ENCODE data around the gene SHANK1.

The SHANK1 gene

DNA sequence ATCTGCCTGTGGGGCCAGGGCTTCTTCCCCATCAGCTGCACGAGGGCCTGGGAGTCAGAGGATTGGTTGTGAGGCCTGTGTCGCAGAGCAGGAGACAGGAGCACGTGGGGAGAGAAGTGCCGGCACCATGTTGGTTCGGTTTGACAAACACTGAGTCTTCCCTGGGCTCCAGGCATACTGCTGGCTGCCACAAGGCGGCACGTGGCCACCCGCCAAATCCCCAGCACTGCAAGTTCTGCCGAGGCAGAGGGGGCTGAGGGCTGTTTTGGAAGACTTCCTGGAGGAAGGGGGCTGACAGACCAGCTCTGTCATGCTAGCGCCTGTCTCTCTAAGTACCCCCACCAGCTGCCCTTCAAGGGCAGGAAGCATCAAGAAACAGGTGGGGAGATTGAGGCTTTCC is 9.5 kb downstream of the SHANK1 start:
- peak in 1 of 2 experiments; percentile 36 for DNase-seq

- no peak for DNase-seq
Measured at GRCh38 chr19:50708179-50708879, 11.3 kb downstream of the SHANK1 start.

DNA sequence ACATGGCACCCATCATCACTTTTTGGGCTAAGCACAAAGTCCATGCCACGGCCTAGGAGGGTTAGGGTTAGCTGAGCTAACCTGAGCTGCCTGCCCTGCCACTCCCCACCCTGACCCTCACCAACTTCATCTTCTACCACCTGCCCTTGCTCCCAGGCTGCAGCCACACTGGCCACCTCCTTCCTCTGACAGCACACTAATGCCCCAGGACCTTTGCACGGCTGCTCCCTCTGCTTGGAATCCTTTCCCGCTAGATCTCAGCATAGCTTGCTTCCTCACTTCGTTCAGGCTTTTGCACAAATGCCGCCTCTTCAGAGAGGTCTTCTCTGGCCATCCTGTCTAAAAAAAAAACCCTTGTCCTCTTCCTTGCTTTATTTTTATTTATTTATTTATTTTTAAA is 13.2 kb downstream of the SHANK1 start:
- no peak for DNase-seq

- DNase-seq = peak; percentile 28 to 41
Measured at GRCh38 chr19:50705422-50706019, 14.1 kb downstream of the SHANK1 start.

GRCh38 chr19:50703915-50704796 is 15.4 kb downstream of the SHANK1 start:
- peak; percentile 50 to 65 for DNase-seq

DNA sequence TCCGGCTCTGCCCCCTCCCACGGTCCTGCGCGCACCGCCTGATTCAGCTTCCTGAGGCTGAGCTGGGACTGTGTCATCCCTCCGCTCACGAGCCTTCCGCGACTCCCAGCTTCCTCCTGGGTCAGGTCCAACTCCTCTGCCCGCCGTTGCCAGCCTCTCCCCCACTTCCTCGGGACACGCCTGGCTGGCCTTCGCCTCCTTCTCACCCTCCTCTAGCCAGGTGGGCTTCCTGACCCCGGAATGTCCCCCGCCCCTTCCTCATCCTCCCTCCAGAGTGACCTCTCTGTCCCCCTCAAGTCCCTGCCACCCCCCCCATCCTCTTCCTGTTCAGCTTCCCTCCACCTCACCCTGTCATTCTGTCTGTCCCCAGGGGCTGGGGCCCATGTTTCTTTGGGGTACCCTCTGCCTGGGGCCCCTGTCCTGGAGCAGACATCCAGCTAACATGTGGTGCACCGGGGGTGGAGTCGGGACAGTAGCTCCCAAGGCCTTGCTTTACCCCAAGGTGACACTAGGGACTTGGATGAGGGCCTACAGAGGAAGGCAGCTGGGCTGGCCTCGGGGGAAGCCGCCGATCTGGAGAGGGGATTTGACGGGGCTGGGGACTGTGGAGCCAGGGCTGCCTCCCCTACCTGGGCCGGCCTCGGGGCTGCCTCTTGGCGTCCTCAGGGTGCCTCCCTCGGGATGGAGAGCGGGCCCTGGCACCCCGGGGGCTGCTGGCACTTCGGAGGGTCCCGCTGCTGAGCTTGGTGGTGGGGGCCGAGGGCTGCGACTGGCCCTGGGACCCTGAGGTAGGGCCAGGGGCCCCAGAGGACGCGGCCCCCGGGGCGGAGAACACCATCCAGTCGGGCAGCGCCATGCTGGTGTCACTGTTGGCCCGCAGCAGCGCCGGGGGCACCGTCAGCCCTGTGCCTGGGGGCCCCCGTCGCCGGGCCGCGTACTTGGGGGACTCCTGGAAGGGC is 16.5 kb downstream of the SHANK1 start:
- no peak for DNase-seq

DNA sequence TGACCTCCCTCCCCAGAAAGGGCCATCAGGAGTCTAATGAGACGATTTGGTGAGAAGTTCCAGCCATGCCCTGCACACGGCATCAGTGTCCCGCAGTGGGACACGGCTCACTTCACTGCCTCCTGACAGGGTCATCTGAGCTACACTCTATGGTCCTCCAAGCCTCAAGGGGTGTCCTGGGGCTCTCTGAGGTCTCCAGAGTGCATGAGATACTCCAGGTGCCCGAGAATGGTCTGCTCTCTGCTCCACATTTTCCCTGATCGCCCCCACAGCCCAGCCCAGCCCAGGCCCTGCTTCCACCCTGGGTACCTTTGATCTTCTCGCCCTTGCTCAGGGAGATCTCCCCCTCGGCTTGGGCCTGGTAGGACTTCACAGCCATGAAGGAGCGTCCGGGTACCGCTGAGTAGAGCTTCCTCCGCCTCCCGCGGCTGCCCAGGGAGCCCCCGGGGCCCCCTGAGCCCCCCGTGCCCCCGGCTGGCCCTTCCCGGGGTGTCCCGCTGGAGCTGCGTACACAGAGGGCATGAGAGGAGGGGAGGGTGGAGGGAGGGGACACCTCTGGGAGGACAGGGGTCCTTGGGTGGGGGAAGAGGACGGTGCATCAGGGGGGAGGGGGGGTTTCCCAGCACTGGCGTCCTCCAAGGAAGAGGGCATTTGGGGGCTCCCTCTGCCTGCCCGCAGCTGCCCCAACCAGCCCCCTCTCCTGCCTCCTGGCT is 17.3 kb downstream of the SHANK1 start:
- no peak for DNase-seq

DNA sequence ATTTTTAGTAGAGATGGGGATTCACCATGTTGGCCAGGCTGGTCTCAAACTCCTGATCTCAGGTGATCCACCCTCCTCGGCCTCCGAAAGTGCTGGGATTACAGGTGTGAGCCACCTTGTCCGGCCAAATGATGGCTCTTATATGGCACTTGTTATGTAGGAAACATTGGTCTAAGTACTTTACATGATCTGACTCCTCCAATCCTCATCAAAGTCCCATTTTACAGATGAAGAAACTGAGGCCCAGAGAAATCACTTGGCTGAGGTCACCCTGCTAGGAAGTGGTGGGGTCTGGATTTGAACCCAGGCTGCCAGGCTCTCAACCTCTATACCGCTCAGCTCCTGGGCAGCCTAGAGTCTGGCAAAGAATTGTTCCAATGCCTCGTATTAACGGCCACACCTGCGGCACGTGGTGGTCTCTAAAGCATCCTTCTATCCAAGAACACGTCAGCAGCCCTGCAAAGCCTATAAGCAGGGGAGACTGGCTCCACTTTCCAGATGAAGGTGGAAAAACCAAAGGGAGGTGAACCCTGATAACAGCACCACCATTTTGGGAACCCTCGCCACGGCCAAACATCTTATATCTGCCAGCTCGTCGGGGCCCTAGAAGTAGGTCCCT is 18.1 kb downstream of the SHANK1 start:
- no peak for DNase-seq

DNA sequence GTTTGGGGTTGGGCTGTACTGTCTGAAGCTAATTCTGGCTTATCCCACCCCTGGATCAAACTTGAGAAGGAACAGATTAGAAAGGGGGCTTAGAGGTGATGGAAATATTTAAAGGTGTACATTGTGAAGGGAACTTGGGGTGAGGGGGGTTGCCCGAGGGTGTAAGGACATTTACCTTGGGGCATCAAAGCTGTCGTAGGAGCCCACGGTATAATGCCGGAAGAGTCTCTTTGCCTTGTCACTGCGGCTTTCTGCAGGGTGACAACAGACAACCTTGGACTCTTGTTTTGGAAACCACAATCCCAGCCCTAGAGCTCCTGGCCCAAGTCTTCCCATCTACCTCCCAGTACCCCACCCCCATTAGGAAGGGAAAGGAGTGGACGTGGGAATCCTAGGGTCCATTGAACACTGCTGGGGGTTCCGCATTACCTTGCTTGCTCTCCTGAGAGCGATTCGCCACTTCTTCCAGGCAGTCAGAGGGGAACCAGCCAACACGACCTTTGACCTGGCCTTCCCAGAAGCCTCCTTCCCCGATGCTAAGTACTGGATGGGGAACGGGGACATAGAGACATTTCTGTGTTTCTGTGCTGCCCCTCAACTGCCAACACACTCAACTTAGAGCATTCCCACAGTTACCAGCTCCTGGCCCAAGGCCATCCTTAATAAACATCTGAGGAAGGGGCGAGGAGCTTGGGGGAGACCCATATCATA is 22.0 kb downstream of the SHANK1 start:
- no peak for DNase-seq

GRCh38 chr19:50696094-50696483 is 23.5 kb downstream of the SHANK1 start:
- no peak for DNase-seq

GRCh38 chr19:50695251-50696093 is 24.1 kb downstream of the SHANK1 start:
- peak; percentile 35 to 67 for DNase-seq

DNA sequence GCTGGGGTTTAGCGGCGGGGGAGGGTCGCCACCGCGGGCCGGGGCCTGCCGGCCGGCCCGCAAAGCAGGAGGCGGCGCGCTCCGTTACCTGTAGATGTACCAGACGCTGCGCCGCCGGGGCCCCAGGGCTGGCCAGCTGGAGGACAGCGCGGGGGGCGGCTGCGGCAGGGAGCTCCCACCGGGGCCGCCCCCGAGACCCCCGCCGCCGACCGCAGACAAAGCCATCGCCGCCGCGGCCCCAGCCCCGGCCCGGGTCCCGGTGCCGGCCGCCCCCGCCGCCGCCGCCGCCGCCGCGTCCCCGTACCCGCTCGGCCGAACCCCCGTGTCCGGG is 24.8 kb downstream of the SHANK1 start:
- DNase-seq = no peak

GRCh38 chr19:50693064-50693975 is 26.3 kb downstream of the SHANK1 start:
- DNase-seq = no peak

GRCh38 chr19:50690439-50690838 is 29.2 kb downstream of the SHANK1 start:
- DNase-seq = no peak

DNA sequence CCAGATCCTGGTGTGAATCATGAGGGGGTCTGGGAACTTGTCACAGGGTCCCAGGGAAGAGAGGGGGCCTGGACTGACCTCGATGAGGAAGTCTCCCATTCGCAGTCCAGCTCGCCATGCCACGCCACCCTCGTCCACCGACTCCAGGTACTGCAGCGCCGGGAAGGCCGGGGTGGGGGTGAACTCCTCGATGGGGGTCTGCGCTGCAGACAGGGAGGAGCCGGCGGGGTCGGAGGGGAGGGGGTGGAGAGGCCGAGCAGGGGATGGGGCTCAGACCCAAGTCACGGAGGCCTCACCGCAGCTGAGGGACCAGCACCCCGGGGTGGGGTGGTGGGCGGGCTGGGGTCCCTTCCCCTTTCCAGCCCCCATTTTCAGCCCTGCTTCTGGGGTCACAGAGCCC is 30.8 kb downstream of the SHANK1 start:
- DNase-seq = no peak

DNA sequence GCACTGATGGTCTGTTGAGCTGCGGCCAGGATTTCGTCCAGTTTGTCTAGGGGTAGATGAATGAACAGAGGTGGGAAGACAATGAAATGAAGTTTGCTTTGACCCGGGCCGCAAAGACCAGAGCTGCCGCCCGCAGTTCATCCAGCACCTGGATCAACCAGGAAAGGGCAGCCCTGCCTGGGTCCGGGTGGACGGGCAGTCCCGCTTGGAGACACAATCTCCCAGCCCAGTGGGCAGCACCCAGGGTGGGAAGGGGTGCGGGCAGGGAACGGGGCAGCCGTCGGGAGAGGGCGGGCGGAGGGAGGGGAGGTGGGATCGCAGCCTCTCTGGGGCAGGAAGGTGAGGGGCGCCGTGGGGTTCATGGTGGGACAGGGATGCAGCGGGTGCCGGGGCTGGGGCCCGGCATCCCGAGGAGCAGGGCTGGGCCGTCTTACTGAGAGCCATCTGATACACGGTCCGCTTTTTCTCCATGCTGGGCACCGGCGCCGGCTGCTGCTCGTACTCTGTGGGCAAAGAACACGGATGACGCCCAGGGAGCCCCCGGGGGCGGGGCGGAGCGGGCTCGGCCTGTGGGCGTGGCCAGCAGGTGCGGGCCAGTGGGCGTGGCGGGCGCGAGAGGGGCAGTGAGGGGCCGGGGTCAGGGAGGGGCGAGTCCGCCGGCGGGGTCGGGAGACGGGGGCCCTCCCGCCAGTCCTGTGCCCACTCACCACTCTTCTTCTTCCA is 33.1 kb downstream of the SHANK1 start:
- no peak for DNase-seq

DNA sequence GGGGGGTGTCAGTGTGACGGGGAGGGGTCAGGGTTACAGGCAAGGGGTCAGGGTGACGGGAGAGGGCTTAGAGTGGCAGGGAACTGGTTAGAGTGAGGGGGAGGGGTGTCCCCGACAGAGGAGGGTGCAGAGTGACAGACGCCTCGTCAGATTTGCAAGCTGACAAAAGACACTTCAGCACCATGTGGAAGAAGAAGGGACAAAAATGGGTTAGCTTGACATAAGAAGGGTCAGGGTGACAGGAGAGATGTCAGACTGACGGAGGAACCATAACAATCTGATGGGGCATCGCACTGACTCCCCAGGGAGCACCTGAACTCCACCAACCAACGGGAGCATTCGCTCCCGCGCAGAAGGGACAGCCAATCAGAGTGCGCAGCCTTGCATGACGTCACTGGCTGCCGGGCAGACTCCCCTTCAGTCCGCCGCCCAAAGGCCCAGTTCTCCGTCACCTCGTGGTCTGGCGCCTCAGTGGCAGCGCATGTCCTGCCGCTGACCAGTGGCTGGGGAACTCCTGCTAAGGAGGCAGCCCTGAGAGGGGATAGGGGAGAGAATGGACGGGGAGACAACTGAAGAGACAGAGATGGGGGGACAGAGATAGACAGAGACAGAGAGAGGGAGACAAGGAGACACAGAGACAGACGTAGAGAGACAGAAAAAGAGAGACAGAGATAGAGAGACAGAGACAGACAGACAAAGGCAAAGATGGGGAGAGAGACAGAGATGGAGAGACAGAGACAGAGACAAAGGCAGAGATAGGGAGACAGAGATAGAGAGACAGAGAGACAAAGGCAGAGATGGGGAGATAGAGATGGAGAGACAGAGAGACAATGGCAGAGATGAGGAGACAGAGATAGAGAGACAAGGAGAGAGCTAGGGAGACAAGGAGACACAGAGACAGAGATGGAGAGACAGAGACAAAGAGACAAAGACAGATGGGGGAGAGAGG is 40.2 kb downstream of the SHANK1 start:
- DNase-seq = peak; percentile 59 to 73
